Activated CD4-positive, CD25-positive, alpha-beta regulatory T cell treated with anti-CD3 and anti-CD28 coated beads, Interleukin-2, amount 50 U/mL, for 72 hours (primary cell): ENCODE measurements around the gene KIF5C.

Experiments used
- DNase-seq: peaks from one replicate; pipeline ENCODE4 v3.0.0; 2021

The KIF5C gene

GRCh38 chr2:148994341-148994740 lies 119.3 kb downstream of the KIF5C start:
- DNase-seq: no peak

GRCh38 chr2:148996805-148997204 lies 121.8 kb downstream of the KIF5C start:
- DNase-seq: no peak

GRCh38 chr2:148998165-148998830 lies 123.3 kb downstream of the KIF5C start:
- DNase-seq: no peak

GRCh38 chr2:148998831-148999200 lies 123.8 kb downstream of the KIF5C start:
- DNase-seq: no peak

GRCh38 chr2:148999451-148999921 lies 124.5 kb downstream of the KIF5C start:
- no peak for DNase-seq

- DNase-seq: no peak
Observed at GRCh38 chr2:149000158-149000938, 125.3 kb downstream of the KIF5C start.

GRCh38 chr2:149001496-149001895 lies 126.5 kb downstream of the KIF5C start:
- DNase-seq: no peak

- no peak for DNase-seq
Observed at GRCh38 chr2:149002378-149002890, 127.4 kb downstream of the KIF5C start.

GRCh38 chr2:149002891-149003740 lies 128.1 kb downstream of the KIF5C start:
- no peak for DNase-seq

GRCh38 chr2:149004836-149005235 lies 129.8 kb downstream of the KIF5C start:
- DNase-seq: no peak

- no peak for DNase-seq
Observed at GRCh38 chr2:149005471-149006077, 130.5 kb downstream of the KIF5C start.

GRCh38 chr2:149006883-149007543 lies 132.0 kb downstream of the KIF5C start:
- DNase-seq: no peak

- no peak for DNase-seq
Observed at GRCh38 chr2:149008381-149008780, 133.4 kb downstream of the KIF5C start.

GRCh38 chr2:149009576-149010461 lies 134.8 kb downstream of the KIF5C start:
- DNase-seq: no peak

GRCh38 chr2:149012545-149012944 lies 137.5 kb downstream of the KIF5C start:
- DNase-seq: no peak

GRCh38 chr2:149015501-149015900 lies 140.5 kb downstream of the KIF5C start:
- DNase-seq: no peak

GRCh38 chr2:149015926-149016563 lies 141.0 kb downstream of the KIF5C start:
- DNase-seq: no peak

- DNase-seq: peak; percentile 74
Observed at GRCh38 chr2:149017116-149017985, 142.3 kb downstream of the KIF5C start.

GRCh38 chr2:149018981-149019380 lies 144.0 kb downstream of the KIF5C start:
- no peak for DNase-seq

- DNase-seq: no peak
Observed at GRCh38 chr2:149019768-149020167, 144.7 kb downstream of the KIF5C start.
